ENCODE results near the gene ANTKMT.
"Not testable (repeated sequence)": the region's sequence is repeated elsewhere in the genome, so short reads cannot be mapped to it uniquely, and the experiment has no call there.

ANTKMT gene

GRCh38 chr16:745739-746138 lies 24.8 kb downstream of the ANTKMT start:
- DNase-seq, result no peak

GRCh38 chr16:746637-747036 lies 25.7 kb downstream of the ANTKMT start:
- no peak for DNase-seq

GRCh38 chr16:747978-748746 lies 27.2 kb downstream of the ANTKMT start:
- no peak for DNase-seq

GRCh38 chr16:749010-749409 lies 28.1 kb downstream of the ANTKMT start:
- DNase-seq, result no peak

- DNase-seq, result no peak
These were observed 29.5 kb downstream of the ANTKMT start for GRCh38 chr16:750485-750884.

- no peak for DNase-seq
These were observed 30.4 kb downstream of the ANTKMT start for GRCh38 chr16:751152-752006.

GRCh38 chr16:752007-752312 lies 31.0 kb downstream of the ANTKMT start:
- DNase-seq, result no peak

GRCh38 chr16:754121-754607 lies 33.2 kb downstream of the ANTKMT start:
- DNase-seq, result not testable (repeated sequence)

- DNase-seq, result no peak
These were observed 33.7 kb downstream of the ANTKMT start for GRCh38 chr16:754656-755055.

- DNase-seq, result no peak
These were observed 35.5 kb downstream of the ANTKMT start for GRCh38 chr16:756428-756827.

- DNase-seq, result no peak
These were observed 38.4 kb downstream of the ANTKMT start for GRCh38 chr16:759110-759910.

- no peak for DNase-seq
These were observed 39.1 kb downstream of the ANTKMT start for GRCh38 chr16:760065-760464.

GRCh38 chr16:760545-761343 lies 39.8 kb downstream of the ANTKMT start, which contains the start of gene MSLN:
Gene MSLN, plus strand, starts transcription at chr16:760734. Its CDS starts 1,947 bp downstream, at chr16:762681.
- DNase-seq, result no peak

GRCh38 chr16:761625-762513 lies 40.9 kb downstream of the ANTKMT start:
- DNase-seq, result no peak

GRCh38 chr16:762595-763268 lies 41.8 kb downstream of the ANTKMT start:
- DNase-seq, result no peak

GRCh38 chr16:763369-764183 lies 42.6 kb downstream of the ANTKMT start:
- no peak for DNase-seq

- DNase-seq, result no peak
These were observed 43.3 kb downstream of the ANTKMT start for GRCh38 chr16:764184-764750.

- no peak for DNase-seq
These were observed 44.0 kb downstream of the ANTKMT start for GRCh38 chr16:764848-765487.

- DNase-seq, result no peak
These were observed 44.5 kb downstream of the ANTKMT start for GRCh38 chr16:765488-765865.

Data from T-helper 9 cell (primary cell).